Kidney (tissue), 2 donors: Measurements from ENCODE around the gene NOD1. TPM values are rescaled to one million over a fixed set of nuclear protein-coding genes. Genes with fewer than 3 reads are reported as not detected.

Experiments used
- polyA plus RNA-seq: library from polyadenylated mRNA; stranded (reverse); fragments of 350-450 nt; fragmentation: Illumina TruSeq; extraction: RNeasy Lipid Tissue Mini Kit (QIAGEN cat#74804); gene quantifications from one replicate; pipeline ENCODE4 v1.2.3, GENCODE V29; 2014; ENCODE audit warnings: low read depth, low replicate concordance; ENCODE audit not compliant: insufficient read depth
- total RNA-seq: library from RNA; stranded (reverse); fragmentation: NEBNext Ultra II Directional; extraction: Animal tissue kit (Norgen Biotek cat#: 25700); gene quantifications from one replicate; pipeline ENCODE4 v1.2.1, GENCODE V29; 2021
- donor health status: DM: yes; HTN: yes; CAD: no.

The NOD1 gene
- total and polyA plus RNA-seq, 2 donors from 2014 or later = 3.8 to 15.6 TPM

Other genes starting within 250 kb of the NOD1 start
- 32.2 TPM for gene ZNRF2, start 194.2 kb downstream of the NOD1 start, total RNA-seq
- 16.2 TPM for gene ZNRF2, start 194.2 kb downstream of the NOD1 start, polyA plus RNA-seq
- gene GGCT, start 26.0 kb upstream of the NOD1 start, total RNA-seq = 23.8 TPM
- gene GGCT, start 26.0 kb upstream of the NOD1 start, polyA plus RNA-seq = 70.1 TPM
- gene GARS1, start 116.1 kb upstream of the NOD1 start, total RNA-seq = 104 TPM
- 84.3 TPM for gene GARS1, start 116.1 kb upstream of the NOD1 start, polyA plus RNA-seq
- gene CRHR2, start 203.7 kb upstream of the NOD1 start, total RNA-seq = not detected
- gene CRHR2, start 203.7 kb upstream of the NOD1 start, polyA plus RNA-seq = not detected